Measurements from ENCODE around the gene TPSD1.

The TPSD1 gene

DNA sequence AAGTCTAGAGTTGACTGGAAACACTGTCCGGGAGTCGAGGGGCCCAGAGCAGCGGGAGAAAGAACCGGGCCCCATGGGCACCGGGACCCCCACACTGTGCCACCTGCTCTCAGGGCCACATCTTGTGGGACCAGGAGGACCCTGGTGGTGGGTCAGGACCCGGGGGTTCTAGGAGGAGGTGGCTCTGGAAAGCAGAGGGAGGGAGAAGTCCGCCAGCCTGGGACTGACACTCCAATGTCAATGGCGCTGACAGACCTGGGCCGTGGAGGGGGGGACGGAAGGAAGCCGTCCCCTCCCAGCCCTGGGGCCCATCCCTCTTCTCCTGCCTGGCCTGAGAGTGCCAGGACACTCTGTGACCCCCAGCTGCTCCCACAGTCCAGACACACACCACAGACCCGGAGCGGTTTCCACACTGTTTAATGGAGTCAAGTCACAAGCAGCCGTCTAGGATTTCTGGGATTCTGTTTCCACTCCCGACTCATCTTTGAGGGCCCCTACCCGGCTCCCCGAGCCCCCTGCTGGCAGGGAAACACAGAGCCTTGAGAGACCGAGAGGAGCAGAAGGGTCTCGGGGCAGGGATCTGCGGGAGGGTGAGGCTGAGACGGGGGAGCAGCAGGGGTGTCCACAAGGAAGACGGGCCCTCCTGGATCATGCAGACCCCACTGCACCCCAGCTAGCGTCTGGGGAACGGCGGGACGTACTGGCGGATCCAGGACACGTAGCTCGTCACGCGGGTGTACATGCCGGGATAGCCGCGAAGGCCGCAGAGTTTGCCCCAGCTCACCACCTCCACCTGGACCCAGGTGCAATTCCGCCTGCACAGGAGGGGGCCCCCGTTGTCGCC, 30.0 kb downstream of the TPSD1 start:
- DNase-seq (ENCODE audit: low spot score): no peak
- in situ Hi-C loops (cut with MboI; ENCODE audit: low pct_unique_long_range_greater_than_20kb, low sequenced_read_pairs, unreplicated experiment): no loop called here
- TF ChIP-seq, protein P1, sequence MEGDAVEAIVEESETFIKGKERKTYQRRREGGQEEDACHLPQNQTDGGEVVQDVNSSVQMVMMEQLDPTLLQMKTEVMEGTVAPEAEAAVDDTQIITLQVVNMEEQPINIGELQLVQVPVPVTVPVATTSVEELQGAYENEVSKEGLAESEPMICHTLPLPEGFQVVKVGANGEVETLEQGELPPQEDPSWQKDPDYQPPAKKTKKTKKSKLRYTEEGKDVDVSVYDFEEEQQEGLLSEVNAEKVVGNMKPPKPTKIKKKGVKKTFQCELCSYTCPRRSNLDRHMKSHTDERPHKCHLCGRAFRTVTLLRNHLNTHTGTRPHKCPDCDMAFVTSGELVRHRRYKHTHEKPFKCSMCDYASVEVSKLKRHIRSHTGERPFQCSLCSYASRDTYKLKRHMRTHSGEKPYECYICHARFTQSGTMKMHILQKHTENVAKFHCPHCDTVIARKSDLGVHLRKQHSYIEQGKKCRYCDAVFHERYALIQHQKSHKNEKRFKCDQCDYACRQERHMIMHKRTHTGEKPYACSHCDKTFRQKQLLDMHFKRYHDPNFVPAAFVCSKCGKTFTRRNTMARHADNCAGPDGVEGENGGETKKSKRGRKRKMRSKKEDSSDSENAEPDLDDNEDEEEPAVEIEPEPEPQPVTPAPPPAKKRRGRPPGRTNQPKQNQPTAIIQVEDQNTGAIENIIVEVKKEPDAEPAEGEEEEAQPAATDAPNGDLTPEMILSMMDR (IDR thresholded peaks at IDR 0.05; ENCODE audit: extremely low read depth, insufficient read depth, missing control alignments): no peak

DNA sequence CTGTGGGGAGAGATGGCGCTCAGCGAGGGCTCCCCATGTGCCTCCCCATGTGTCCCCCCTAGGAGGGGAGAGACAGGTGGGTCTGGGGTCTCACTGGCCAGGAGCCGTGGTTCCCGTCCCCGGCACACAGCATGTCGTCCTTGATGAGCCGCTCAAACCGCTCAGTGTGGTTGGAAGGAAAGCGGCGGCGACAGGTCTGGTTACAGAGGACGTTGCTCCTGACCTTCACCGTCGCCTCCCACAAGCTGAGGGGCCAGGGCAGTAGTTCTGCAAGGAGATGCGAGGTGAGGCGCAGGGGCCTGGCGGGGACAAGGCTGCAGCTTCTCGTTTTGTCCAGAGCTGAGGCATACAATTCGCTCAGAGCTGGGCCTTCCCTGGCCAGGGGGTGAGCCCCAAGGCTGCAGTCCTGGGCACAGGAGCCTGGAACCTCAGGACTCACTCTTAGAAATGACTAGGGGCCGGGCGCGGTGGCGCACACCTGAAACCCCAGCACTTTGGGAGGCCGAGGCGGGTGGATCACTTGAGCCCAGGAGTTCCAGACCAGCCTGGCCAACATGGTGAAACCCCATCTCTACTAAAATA, 30.7 kb downstream of the TPSD1 start:
- TF ChIP-seq, protein P1 (IDR thresholded peaks at IDR 0.05; ENCODE audit: extremely low read depth, insufficient read depth, missing control alignments): no peak
- in situ Hi-C loops (cut with MboI; ENCODE audit: low pct_unique_long_range_greater_than_20kb, low sequenced_read_pairs, unreplicated experiment): no loop called here
- no peak for DNase-seq (ENCODE audit: low spot score)

DNA sequence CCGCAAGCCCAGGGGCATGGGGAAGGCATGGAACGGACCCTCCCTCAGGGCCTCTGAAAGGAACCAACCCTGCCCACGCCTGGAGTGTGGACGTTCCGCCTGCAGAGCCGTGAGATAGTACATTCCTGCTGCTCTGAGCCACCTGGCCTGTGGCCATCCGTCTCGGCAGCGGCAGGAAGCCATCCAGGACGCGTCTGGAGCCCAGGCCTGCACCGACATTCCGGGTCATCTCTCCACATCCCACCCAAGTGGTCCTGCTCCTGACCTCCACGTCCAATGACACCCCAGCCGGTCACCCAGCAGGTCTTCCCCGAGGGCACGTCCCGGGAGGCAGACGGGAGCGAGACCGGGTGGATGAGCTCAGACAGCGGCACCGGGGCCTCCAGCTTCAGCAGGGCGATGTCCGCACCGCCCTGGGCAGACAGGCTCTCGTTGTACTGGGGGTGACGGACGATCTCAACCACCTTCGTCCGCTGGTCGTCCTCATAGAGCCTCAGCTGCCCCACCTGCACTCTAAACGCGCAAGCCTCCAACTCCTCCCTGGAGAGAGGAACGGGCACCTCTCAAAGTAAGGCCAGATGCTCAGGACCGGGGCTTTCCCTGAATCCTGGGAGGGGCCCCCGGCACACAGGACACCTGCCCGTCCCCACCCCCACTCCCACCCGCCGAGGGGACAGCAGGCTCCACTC, 32.3 kb downstream of the TPSD1 start:
- no peak for DNase-seq (ENCODE audit: low spot score)
- in situ Hi-C loops (cut with MboI; ENCODE audit: low pct_unique_long_range_greater_than_20kb, low sequenced_read_pairs, unreplicated experiment): no loop called here

DNA sequence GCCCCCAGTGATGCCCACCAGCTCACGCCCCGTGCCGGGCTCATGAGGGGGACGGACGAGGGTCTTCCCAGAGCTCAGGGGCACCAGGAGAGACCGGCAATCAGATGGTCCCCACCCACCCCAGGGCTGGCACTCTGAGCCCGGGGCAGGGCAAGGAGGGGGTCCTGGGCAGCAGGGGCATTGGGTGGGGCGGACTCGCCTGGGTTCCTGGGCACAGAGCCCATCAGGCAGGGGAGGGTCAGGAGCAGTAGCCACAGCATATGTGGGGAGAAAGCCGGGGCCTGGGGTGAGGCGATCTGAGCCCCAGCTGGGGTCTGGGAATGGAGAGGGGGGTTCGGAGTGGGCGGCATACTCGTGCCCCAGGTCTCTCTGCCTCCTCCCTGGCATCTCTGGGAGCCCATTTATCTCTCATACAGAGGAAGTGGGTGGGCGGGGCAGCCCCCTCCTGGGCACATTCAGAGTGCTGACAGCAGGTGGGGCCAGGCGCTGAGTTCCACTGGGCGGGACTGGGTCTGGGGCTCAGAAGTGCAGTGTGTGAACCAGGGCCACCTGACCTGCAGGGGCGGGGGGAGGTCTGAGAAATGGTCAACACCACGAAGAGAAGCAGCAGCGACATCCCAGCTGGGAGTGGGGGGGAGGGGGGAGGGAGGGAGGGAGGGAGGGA, 33.1 kb downstream of the TPSD1 start:
- in situ Hi-C loops (cut with MboI; ENCODE audit: low pct_unique_long_range_greater_than_20kb, low sequenced_read_pairs, unreplicated experiment): no loop called here
- TF ChIP-seq, protein P1 (IDR thresholded peaks at IDR 0.05; ENCODE audit: extremely low read depth, insufficient read depth, missing control alignments): no peak
- no peak for DNase-seq (ENCODE audit: low spot score)

More for the DNA sequence above, 32.3 kb downstream of the TPSD1 start:
- TF ChIP-seq, protein P1 (IDR thresholded peaks at IDR 0.05; ENCODE audit: extremely low read depth, insufficient read depth, missing control alignments): no peak

DNA sequence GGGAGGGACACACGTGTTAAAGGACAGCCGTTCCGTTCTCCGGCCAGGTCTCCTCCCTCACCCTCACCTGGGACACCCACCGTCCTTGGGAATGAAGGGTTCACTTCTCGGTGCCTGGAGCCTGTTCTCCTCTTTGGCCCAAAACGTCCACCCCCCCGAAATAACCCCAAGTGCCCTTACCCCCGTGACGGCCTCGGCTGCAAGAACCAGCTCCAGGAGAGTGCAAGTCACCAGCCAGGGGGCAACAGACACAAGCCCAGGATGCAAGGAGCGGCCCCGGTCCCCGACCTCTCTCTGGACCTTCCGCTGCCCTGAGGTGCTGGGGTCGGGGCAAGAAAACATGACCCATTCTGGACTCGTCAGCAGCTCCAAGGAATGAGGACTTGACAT, 33.6 kb downstream of the TPSD1 start:
- TF ChIP-seq, protein P1 (IDR thresholded peaks at IDR 0.05; ENCODE audit: extremely low read depth, insufficient read depth, missing control alignments): no peak
- DNase-seq (ENCODE audit: low spot score): no peak
- in situ Hi-C loops (cut with MboI; ENCODE audit: low pct_unique_long_range_greater_than_20kb, low sequenced_read_pairs, unreplicated experiment): no loop called here

DNA sequence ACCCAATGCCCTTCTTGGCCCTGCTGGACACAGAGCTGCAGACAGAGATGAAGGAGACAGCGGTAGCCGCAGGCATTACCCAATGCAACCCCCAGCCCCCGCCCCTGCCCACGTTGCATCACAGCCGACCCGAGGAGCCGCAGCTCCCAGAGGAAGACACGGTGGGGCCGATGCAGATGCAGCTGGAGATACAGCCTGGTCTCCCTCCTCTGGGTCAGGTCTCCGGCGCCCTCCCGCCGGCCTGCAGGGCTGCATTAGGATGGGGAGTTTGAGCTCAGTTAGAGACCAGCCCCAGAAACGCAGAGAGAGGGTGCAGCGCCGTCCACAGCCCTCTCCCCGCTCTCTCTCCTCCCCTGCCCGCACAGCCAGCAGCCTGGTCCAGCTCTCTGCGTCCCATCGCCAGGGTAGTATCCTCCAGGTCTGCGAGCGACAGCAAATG, 34.2 kb downstream of the TPSD1 start:
- DNase-seq (ENCODE audit: low spot score): no peak

More for the DNA sequence above, 34.2 kb downstream of the TPSD1 start:
- in situ Hi-C loops (cut with MboI; ENCODE audit: low pct_unique_long_range_greater_than_20kb, low sequenced_read_pairs, unreplicated experiment): no loop called here
- TF ChIP-seq, protein P1 (IDR thresholded peaks at IDR 0.05; ENCODE audit: extremely low read depth, insufficient read depth, missing control alignments): no peak
